Liver (tissue), 9 donors: ENCODE data around the gene LRRFIP1. TPM values are rescaled to one million over a fixed set of nuclear protein-coding genes. Genes with fewer than 3 reads are reported as not detected.

Experiments
- DNase-seq: peaks from one replicate; pipeline ENCODE4 v3.0.0-alpha.2; 2017; ENCODE audit warnings: low spot score
- H3K27ac ChIP-seq, 2 donors: one replicate each; pipeline ENCODE4 v1.7.0; 2013; ENCODE audit warnings: inconsistent platforms in 2 of 2, low read length in 2 of 2, control low read depth in 1 of 2, low read depth in 1 of 2, mild to moderate bottlenecking in 1 of 2
- H3K27me3 ChIP-seq, 4 donors: one replicate each; pipeline versions ENCODE4 v1.6.1 to v1.7.0; 2013; ENCODE audit warnings: low read length in 3 of 4, inconsistent platforms in 1 of 4, mild to moderate bottlenecking in 1 of 4, moderate library complexity in 1 of 4; ENCODE audit not compliant: control insufficient read depth in 4 of 4, insufficient read depth in 4 of 4
- H3K36me3 ChIP-seq, 4 donors: one replicate each; pipeline versions ENCODE4 v1.6.1 to v1.7.0; 2013; ENCODE audit warnings: low read length in 3 of 4, mild to moderate bottlenecking in 3 of 4, low read depth in 1 of 4, moderate library complexity in 1 of 4; ENCODE audit not compliant: control insufficient read depth in 4 of 4, insufficient read depth in 3 of 4
- H3K4me1 ChIP-seq, 4 donors: one replicate each; pipeline versions ENCODE4 v1.6.1 to v1.7.0; 2013; ENCODE audit warnings: low read length in 3 of 4, mild to moderate bottlenecking in 3 of 4, moderate library complexity in 1 of 4; ENCODE audit not compliant: control insufficient read depth in 4 of 4, insufficient read depth in 4 of 4
- H3K4me3 ChIP-seq, 3 donors: one replicate each; pipeline versions ENCODE4 v1.6.1 to v1.7.0; 2013; ENCODE audit warnings: low read length in 3 of 3, control low read depth in 1 of 3, low read depth in 1 of 3, mild to moderate bottlenecking in 1 of 3
- H3K9ac ChIP-seq, 2 donors: one replicate each; pipeline ENCODE4 v1.7.0; 2013; ENCODE audit warnings: low read length in 2 of 2, mild to moderate bottlenecking in 2 of 2, moderate library complexity in 2 of 2, control low read depth in 1 of 2, low read depth in 1 of 2
- H3K9me3 ChIP-seq, 4 donors: one replicate each; pipeline versions ENCODE4 v1.6.1 to v1.7.0; 2013; ENCODE audit warnings: low read length in 3 of 4; ENCODE audit not compliant: control insufficient read depth in 4 of 4
- CTCF ChIP-seq: fragments of 150-350 bp; IDR thresholded peaks from 2 replicates; pipeline ENCODE4 v1.5.1; 2017; ENCODE audit warnings: improper control_type of control experiment, low read depth, low read length; ENCODE audit not compliant: missing input control
- EGR1 ChIP-seq, 2 donors: IDR thresholded peaks; 2 replicates each; pipeline ENCODE4 v1.6.1; 2016 to 2018; ENCODE audit warnings: antibody characterized with exemption in 2 of 2, low read depth in 2 of 2
- FOXA1 ChIP-seq: IDR thresholded peaks from 2 replicates; pipeline ENCODE4 v1.6.1; 2016; ENCODE audit warnings: antibody characterized with exemption
- FOXA2 ChIP-seq: IDR thresholded peaks from 2 replicates; pipeline ENCODE4 v1.6.1; 2016; ENCODE audit warnings: antibody characterized with exemption
- GABPA ChIP-seq, 2 donors: IDR thresholded peaks in 1 of 2; conservative IDR thresholded peaks in 1 of 2; 2 replicates each; pipeline ENCODE4 v1.6.1; 2016; ENCODE audit warnings: antibody characterized with exemption in 2 of 2, mild to moderate bottlenecking in 1 of 2, moderate library complexity in 1 of 2
- HNF4A ChIP-seq, 2 donors: conservative IDR thresholded peaks; 2 replicates each; pipeline ENCODE4 v1.6.1; 2016; ENCODE audit warnings: antibody characterized with exemption in 2 of 2, mild to moderate bottlenecking in 2 of 2
- HNF4G ChIP-seq: IDR thresholded peaks from 2 replicates; pipeline ENCODE4 v1.6.1; 2016; ENCODE audit warnings: antibody characterized with exemption
- JUND ChIP-seq, 2 donors: IDR thresholded peaks; 2 replicates each; pipeline ENCODE4 v1.6.1; 2016; ENCODE audit warnings: antibody characterized with exemption in 2 of 2
- NR2F2 ChIP-seq: IDR thresholded peaks from 2 replicates; pipeline ENCODE4 v1.6.1; 2016; ENCODE audit warnings: antibody characterized with exemption
- RAD21 ChIP-seq, 2 donors: IDR thresholded peaks; 2 replicates each; pipeline ENCODE4 v1.6.1; 2016; ENCODE audit warnings: antibody characterized with exemption in 2 of 2, mild to moderate bottlenecking in 2 of 2
- RXRA ChIP-seq, 2 donors: IDR thresholded peaks; 2 replicates each; pipeline ENCODE4 v1.6.1; 2017 to 2018; ENCODE audit warnings: antibody characterized with exemption in 2 of 2, mild to moderate bottlenecking in 1 of 2
- SP1 ChIP-seq: IDR thresholded peaks from 2 replicates; pipeline ENCODE4 v1.6.1; 2018; ENCODE audit warnings: antibody characterized with exemption, mild to moderate bottlenecking
- TAF1 ChIP-seq: conservative IDR thresholded peaks from 2 replicates; pipeline ENCODE4 v1.6.1; 2016; ENCODE audit warnings: antibody characterized with exemption, mild to moderate bottlenecking
- YY1 ChIP-seq: IDR thresholded peaks from 2 replicates; pipeline ENCODE4 v1.6.1; 2016; ENCODE audit warnings: antibody characterized with exemption, mild to moderate bottlenecking
- ZBTB33 ChIP-seq: IDR thresholded peaks from 2 replicates; pipeline ENCODE4 v1.6.1; 2016; ENCODE audit warnings: antibody characterized with exemption
- polyA plus RNA-seq, 2 donors: library from polyadenylated mRNA; stranded (reverse) in 1 of 2; unstranded in 1 of 2; fragments of 200-250 nt in 1 of 2; fragments of >200 nt in 1 of 2; fragmentation: Nextera tagmentation in 1 of 2; extraction: Ambion mirVana in 1 of 2; gene quantifications; one replicate each; pipeline versions ENCODE4 v1.2.1 to v1.2.3, GENCODE V29; 2013 to 2015
- total RNA-seq, 2 donors: library from RNA; depleted of rRNA; stranded (reverse); fragments of >200 nt; gene quantifications; one replicate each; pipeline ENCODE4 v1.2.3, GENCODE V29; 2014
- TF ChIP-seq, protein P1 (sequence below): IDR thresholded peaks from 2 replicates; pipeline ENCODE4 v1.6.1; 2016; ENCODE audit warnings: antibody characterized with exemption
- TF ChIP-seq, protein P2 (sequence below): IDR thresholded peaks from 2 replicates; pipeline ENCODE4 v1.6.1; 2016; ENCODE audit warnings: antibody characterized with exemption
- TF ChIP-seq, protein P3 (sequence below): IDR thresholded peaks from 2 replicates; pipeline ENCODE4 v1.6.1; 2016; ENCODE audit warnings: antibody characterized with exemption, mild to moderate bottlenecking
- donor health status: healthy.
- donor health status: healthy.
- donor health status: healthy.
- donor health status: healthy.
- donor health status: healthy.

LRRFIP1 gene
- total and polyA plus RNA-seq, 4 donors = 13.3 to 56.1 (median 39.1) TPM

- TF ChIP-seq, protein P1, sequence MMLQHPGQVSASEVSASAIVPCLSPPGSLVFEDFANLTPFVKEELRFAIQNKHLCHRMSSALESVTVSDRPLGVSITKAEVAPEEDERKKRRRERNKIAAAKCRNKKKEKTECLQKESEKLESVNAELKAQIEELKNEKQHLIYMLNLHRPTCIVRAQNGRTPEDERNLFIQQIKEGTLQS = no peak
- TF ChIP-seq GABPA (IDR thresholded peaks at IDR 0.05 in 1 of 2, conservative IDR thresholded peaks at IDR 0.05 in 1 of 2) (no peak), YY1 (no peak), EGR1 (IDR thresholded peaks at IDR 0.05; ENCODE audit: low read depth in 2 of 2) (no peak), SP1 (no peak), CTCF (no peak), RXRA (IDR thresholded peaks at IDR 0.05) (no peak), ZBTB33 (no peak), HNF4G (no peak), JUND (IDR thresholded peaks at IDR 0.05) (no peak), FOXA2 (no peak), HNF4A (conservative IDR thresholded peaks at IDR 0.05) (no peak), RAD21 (IDR thresholded peaks at IDR 0.05) (no peak), NR2F2 (no peak), TAF1 (no peak), FOXA1 (no peak)
- TF ChIP-seq, protein P2, sequence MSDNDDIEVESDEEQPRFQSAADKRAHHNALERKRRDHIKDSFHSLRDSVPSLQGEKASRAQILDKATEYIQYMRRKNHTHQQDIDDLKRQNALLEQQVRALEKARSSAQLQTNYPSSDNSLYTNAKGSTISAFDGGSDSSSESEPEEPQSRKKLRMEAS = no peak
- TF ChIP-seq, protein P3, sequence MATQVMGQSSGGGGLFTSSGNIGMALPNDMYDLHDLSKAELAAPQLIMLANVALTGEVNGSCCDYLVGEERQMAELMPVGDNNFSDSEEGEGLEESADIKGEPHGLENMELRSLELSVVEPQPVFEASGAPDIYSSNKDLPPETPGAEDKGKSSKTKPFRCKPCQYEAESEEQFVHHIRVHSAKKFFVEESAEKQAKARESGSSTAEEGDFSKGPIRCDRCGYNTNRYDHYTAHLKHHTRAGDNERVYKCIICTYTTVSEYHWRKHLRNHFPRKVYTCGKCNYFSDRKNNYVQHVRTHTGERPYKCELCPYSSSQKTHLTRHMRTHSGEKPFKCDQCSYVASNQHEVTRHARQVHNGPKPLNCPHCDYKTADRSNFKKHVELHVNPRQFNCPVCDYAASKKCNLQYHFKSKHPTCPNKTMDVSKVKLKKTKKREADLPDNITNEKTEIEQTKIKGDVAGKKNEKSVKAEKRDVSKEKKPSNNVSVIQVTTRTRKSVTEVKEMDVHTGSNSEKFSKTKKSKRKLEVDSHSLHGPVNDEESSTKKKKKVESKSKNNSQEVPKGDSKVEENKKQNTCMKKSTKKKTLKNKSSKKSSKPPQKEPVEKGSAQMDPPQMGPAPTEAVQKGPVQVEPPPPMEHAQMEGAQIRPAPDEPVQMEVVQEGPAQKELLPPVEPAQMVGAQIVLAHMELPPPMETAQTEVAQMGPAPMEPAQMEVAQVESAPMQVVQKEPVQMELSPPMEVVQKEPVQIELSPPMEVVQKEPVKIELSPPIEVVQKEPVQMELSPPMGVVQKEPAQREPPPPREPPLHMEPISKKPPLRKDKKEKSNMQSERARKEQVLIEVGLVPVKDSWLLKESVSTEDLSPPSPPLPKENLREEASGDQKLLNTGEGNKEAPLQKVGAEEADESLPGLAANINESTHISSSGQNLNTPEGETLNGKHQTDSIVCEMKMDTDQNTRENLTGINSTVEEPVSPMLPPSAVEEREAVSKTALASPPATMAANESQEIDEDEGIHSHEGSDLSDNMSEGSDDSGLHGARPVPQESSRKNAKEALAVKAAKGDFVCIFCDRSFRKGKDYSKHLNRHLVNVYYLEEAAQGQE = no peak
- H3K9me3 ChIP-seq = no peaks in the 10 kb centered on the region
- H3K36me3 ChIP-seq = peaks cover 0 to 2% (median 1%) of the 10 kb centered on the region in 4 donors
- H3K9ac ChIP-seq = peak overlapping the region in 1 of 2 donors; percentile 26
- H3K4me1 ChIP-seq = peaks cover 0 to 22% (median 16%) of the 10 kb centered on the region in 4 donors
- peak overlapping the region; percentile 36 to 82 for H3K27ac ChIP-seq
- no peak overlapping the region for H3K4me3 ChIP-seq
- DNase-seq = no peak
- H3K27me3 ChIP-seq = no peaks in the 10 kb centered on the region
These were observed 88.6 kb downstream of the LRRFIP1 start for GRCh38 chr2:237716011-237716410.
